GM21529 (cell line): ENCODE data around the gene MPHOSPH6.
"Not testable (repeated sequence)": the region's sequence is repeated elsewhere in the genome, so short reads cannot be mapped to it uniquely, and the experiment has no call there.

Source experiments
- ATAC-seq: cut with Tn5 transposase; IDR thresholded peaks from one replicate; pipeline ENCODE4 v1.9.1; 2021; ENCODE audit not compliant: unreplicated experiment

MPHOSPH6 gene

GRCh38 chr16:82169861-82170845 lies at the start of gene MPHOSPH6:
TSS of gene MPHOSPH6 (minus strand) at chr16:82170224. CDS start at chr16:82170175, 49 bp downstream.
- ATAC-seq = peak; percentile 93

- ATAC-seq = no peak
Measured at GRCh38 chr16:82219298-82219697, 49.3 kb upstream of the MPHOSPH6 start.

- ATAC-seq = not testable (repeated sequence)
Measured at GRCh38 chr16:82209314-82209713, 39.3 kb upstream of the MPHOSPH6 start.

GRCh38 chr16:82203198-82203597 lies 33.2 kb upstream of the MPHOSPH6 start:
- no peak for ATAC-seq

GRCh38 chr16:82201926-82202325 lies 31.9 kb upstream of the MPHOSPH6 start:
- no peak for ATAC-seq

- no peak for ATAC-seq
Measured at GRCh38 chr16:82201351-82201750, 31.3 kb upstream of the MPHOSPH6 start.

- ATAC-seq = no peak
Measured at GRCh38 chr16:82199209-82199608, 29.2 kb upstream of the MPHOSPH6 start.

GRCh38 chr16:82197540-82198240 lies 27.7 kb upstream of the MPHOSPH6 start:
- ATAC-seq = no peak

GRCh38 chr16:82195917-82196494 lies 26.0 kb upstream of the MPHOSPH6 start:
- ATAC-seq = no peak

- ATAC-seq = no peak
Measured at GRCh38 chr16:82194086-82194485, 24.1 kb upstream of the MPHOSPH6 start.

- ATAC-seq = no peak
Measured at GRCh38 chr16:82192665-82193064, 22.6 kb upstream of the MPHOSPH6 start.

- ATAC-seq = no peak
Measured at GRCh38 chr16:82190386-82190785, 20.4 kb upstream of the MPHOSPH6 start.

- ATAC-seq = no peak
Measured at GRCh38 chr16:82187829-82188228, 17.8 kb upstream of the MPHOSPH6 start.

- ATAC-seq = no peak
Measured at GRCh38 chr16:82185012-82185411, 15.0 kb upstream of the MPHOSPH6 start.

GRCh38 chr16:82184213-82184612 lies 14.2 kb upstream of the MPHOSPH6 start:
- no peak for ATAC-seq

GRCh38 chr16:82183004-82183397 lies 13.0 kb upstream of the MPHOSPH6 start:
- no peak for ATAC-seq

- ATAC-seq = no peak
Measured at GRCh38 chr16:82182266-82183003, 12.4 kb upstream of the MPHOSPH6 start.

GRCh38 chr16:82181461-82182185 lies 11.6 kb upstream of the MPHOSPH6 start:
- no peak for ATAC-seq

GRCh38 chr16:82178352-82178751 lies 8.3 kb upstream of the MPHOSPH6 start:
- ATAC-seq = no peak

GRCh38 chr16:82177555-82177954 lies 7.5 kb upstream of the MPHOSPH6 start:
- no peak for ATAC-seq
